ENCODE measurements around the gene ITGA5.

ITGA5 gene

DNA sequence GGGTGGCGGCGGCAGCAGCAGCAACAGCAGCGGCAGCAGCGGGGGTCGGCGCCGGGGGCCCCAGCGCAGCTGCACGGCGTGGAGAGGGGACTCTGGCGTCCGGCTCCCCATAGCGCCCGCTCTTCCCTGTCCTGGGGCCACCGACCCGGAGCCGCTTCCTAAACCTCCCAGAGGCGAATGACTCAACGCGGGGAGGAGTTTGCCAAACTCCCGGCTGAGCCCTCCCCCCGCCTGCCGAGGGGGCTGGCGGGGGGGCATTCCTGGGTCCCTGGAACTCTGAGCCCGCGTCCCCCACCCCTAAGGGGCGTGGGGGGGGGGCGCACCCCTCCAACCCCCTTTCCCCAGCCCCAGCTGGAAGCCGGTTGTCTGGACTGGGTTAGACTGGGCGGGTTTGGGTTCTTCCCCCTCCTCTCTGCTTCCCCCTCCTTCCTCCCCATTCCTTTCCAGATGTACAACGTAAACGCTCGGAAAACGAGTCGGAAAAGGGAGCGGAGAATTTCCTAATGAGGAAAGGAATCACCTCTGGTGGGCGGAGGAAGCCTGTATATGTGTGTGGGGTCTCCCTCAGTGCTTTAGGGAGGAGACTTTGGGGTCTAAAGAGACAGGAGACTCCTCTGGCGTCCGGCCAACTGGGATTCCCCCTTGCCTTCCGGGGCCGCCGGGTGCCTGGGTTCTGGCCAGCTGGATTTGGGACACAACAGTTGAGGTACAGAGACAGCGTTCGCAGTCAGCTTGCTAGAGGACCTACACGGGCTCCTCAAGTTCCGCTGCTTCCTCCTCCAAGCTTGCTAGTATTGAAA, at the start of gene ITGA5:
ITGA5 (minus strand) TSS at position 179 of the 800 bp plus-strand sequence; CDS start at position 111, 68 bp downstream.
- DNase-seq, result no peak

DNA sequence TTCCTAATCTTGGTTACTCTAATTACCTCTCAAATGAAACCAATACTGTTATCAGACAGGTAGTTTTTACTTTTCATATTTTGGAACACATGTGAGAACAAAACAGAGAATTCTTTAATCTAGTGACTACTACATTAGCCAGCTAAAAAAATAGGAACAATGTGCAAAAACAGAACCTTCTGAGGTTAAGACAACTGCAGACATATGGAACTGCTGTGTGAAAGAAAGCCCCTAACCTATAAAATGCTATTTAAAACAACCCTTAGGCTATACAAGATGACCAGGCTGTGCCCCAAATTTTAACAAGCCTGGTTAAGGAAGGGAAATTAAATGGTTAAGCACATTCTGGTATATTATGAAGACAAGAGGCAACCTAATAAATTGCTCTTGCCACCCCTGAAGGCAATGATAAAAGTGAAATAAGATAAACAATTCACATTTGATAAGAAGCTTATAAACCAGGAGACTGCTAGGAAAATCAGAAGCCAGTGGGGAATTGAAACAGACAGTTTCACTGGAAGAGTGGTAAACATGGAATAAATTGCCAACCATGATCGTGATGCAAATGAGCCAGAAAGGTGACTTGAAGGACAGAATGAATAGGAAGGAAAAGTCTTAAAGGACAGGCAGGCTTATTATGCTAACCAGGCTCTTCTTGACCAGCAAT, 46.9 kb upstream of the ITGA5 start:
- no peak for DNase-seq

DNA sequence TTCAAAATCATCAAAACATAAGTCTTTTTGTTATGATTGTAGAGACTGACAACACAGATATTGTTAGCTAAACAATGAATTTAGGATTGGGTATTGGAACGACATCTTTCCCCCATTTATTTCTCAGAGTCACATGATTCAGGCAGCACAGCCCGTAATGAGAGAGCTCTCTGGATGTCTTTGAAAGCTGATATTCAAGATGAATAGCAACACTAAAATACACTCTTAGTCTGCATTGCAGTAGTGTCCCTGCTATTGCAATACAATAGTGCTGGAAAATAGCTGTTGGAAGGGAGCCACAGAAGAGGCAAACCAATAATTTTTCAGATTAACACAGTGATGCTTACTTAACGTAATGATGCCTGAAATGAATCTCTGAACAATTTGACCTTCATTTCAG, 44.4 kb upstream of the ITGA5 start:
- DNase-seq, result peak; percentile 24

- DNase-seq, result no peak
Observed at GRCh38 chr12:54463034-54463433, 44.0 kb upstream of the ITGA5 start.

DNA sequence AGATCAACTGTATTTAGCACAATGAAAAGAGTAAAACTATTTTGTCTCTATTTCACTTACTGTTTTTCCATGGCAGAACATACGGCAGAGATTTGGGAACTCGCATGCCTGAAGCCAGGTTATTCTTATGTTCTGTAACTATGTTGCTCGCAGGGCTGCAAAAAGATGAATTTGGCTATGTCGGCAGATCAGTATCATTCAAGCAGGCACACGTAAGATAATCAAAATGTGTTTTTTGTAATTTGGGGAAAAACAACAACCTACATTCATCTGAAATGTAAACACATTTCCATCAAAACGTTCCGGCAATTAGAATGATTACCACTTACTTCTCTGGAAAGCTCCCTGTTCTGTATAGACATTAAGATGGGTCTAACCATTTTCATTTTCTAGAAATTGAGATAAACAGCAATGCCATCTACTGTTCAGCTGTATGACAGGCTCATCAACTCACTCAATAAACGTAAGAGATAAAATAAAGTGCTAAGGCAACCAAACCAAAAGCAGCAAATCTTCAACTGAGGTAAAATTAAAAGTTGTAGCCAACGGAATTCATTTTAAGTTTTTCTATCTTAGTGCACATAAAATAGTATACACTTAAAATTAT, 41.4 kb upstream of the ITGA5 start:
- no peak for DNase-seq

DNA sequence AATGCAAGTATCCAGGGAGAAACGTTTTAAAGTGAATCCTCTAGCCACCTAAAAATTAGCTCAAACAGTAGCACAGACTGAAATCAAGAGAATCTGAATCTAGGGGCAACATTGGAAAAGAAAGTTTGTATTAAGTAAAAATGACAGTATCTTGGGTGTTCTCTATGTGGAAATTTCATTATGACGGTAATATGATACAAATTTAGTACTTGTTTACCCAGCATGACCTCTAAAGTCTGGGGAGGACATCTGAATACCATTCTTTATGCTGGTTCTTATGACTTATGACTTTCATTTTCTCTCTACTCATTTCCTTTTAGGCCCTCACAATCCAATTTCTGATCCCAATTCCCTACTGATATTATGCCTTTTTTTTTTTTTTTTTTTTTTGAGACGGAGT, 40.3 kb upstream of the ITGA5 start:
- DNase-seq, result no peak

DNA sequence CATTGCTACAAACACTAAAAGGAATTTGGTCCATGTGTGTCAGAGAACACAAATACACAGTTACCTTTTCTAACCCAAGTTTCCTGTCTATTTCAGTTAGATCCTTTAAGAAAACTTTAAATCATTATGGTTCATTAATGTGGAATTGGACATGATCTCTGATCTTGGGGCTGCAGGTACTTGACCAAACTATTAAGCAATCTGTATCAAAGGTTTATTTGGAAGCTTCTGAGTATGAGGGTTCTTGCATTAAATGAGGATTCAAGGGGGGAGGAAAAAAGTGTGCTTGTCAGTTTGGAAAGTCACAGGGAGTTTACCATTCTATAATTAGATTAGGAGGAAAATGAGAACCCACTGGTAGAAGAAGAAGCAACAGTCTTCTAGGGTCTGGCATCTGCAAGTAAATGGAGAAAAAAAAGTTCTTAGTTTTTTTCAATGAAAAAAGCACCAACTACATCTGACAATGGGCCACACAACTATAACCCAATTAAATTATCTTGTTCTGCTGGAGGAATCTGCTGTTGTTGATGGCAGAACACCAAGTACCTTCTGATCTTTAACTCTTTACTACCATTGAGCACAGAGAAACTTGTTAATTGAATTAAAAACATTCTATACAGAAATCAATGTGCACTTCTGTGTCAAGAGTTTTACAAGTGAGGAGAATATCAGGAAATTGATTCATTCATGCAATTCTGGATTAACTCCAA, 36.8 kb upstream of the ITGA5 start:
- DNase-seq, result no peak

DNA sequence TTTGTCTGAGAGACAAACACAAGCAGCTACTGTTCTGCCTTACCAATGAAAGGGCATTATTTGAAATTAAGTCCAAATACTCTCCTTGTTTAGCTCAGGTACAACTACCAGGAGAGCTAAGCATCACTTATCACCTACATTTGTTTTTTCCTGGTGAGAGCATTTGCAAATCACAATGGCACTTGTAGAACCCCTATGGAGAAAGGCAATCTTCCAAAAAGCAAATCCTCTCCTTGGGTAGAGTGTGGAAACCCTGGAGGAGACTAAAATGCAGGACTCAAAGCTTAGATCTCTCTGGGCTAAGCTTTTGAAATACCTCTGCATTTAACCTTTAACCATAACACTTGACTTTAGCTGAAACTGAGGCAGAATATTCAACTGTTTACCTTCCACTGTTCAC, 33.6 kb upstream of the ITGA5 start:
- no peak for DNase-seq

DNA sequence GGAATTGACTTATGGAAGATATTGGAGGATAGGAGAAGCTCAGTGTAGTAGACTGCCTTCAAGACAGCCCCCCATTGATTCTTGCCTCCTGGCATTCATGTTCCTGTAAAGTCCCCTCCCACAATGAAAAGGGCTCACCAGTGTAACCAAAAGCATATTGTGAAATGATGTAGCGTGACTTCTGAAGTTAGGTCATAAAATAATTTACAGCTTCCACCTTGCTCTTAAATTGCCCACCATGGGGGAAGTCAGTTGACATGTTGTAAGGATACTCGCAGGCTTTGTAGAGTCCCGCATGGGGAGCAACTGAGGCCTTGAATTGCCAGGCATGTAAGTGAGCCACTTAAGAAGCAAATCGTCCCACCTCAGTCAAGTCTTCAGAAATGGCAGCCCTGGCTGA, 29.3 kb upstream of the ITGA5 start:
- no peak for DNase-seq

GRCh38 chr12:54447917-54448316, 28.9 kb upstream of the ITGA5 start:
- no peak for DNase-seq

DNA sequence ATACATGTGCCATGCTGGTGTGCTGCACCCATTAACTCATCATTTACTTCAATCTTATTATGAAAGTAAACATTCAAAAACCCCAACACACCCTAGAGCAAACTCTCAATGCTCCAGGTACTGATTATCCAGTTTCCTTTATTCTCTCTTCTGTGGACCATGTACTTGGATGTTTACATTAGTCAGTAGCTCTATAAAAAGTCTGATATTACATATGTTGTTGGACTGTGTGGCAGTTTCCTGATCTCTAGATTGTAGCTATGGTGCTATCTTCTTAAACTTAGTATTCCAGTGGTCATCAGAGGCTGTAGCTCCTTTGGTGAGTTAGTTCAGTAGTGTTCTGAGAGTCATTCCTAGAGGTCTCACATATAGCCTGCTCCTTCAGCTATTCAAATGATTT, 25.1 kb upstream of the ITGA5 start:
- no peak for DNase-seq

DNA sequence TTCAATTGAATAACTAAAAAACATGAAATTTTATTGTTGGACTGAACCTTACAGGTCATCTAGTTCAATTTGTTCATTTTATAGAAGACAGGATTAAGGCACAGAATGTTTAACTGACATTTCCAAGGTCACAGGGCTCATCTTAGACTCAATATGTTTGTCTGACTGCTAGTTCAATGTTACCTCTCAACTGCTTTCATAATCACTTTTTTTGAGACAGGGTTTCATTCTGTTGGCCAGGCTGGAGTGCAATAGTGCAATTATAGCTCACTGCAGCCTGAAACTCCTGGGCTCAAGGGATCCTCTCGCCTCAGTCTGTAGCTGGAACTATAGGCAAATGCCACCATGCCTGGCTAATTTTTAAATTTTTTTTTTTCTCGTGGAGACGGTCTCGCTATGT, 24.4 kb upstream of the ITGA5 start:
- DNase-seq, result no peak

DNA sequence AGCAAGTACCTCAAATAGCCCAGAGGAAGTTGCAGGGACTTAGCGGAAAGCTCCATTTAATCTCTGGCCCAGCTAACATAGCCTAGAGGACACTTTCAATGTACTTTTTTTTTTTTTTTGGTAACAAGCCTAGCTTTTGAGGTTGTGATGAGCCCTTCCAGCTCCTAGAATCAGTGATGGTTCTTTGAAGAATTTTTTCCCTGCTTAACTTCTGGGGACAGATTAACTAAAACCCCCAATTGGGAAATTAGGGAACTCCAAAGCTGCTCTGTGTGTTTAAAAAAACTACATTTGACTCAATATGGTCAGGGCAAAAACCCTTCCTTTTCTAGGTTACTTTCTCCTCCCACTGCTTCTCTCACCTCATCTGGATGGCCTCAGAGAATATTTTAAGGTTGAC, 23.9 kb upstream of the ITGA5 start:
- DNase-seq, result no peak

- DNase-seq, result no peak
Observed at GRCh38 chr12:54442099-54442498, 23.0 kb upstream of the ITGA5 start.

GRCh38 chr12:54439521-54440255, 20.6 kb upstream of the ITGA5 start:
- DNase-seq, result peak; percentile 49

DNA sequence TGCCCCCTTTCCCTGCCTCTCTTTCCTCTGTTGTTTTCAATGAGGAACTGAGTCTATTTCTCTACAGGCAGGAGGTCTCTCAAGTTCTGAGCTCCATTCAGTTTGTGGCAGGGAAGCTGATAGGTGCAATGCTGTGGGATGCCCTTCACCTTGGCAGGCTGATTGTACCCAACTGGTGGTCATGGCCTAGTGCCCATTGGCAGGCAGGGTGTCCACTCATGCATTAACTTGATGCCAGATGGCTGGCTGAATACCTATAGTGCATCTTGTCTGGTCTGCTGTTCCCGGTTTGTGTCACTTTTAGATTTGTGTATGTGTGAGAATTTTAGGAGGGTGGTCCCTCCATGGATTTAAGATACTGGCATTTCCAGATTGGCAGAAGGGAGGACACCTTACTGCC, 20.0 kb upstream of the ITGA5 start:
- DNase-seq, result no peak

DNA sequence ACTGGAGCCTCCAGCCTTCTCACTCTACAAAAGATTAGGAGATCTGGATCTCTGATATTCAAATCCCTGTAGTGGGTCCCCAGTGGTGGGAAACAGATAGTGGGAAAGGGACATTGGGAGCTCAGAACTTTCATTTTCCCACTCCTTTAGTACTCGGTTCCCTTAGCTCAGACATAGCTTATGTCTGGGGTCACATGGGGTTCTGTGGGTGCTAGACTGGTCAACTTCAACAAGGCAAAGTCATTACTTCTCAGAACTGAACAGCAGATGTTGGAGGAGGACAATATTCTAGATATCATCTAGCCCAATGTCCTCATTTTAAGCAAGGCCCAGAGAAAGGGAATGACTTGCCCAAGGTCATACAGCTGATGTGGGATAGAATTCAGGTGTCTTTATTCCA, 19.5 kb upstream of the ITGA5 start:
- no peak for DNase-seq

DNA sequence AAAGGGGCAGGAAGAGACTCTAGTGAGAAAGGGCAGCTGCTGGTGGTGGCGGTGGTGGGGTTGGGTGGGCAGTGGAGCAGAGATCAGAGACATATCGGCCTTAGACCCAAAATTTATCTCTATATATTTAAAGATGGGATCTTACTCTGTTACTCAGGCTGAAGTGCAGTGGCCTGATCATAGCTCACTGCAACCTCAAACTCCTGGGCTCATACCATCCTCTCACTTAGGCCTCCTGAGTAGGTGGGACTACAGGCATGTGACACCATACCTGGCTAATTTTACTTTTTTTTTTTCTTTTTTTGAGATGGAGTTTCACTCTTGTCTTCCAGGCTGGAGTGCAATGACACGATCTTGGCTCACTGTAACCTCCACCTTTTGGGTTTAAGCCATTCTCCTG, 18.6 kb upstream of the ITGA5 start:
- no peak for DNase-seq

- DNase-seq, result no peak
Observed at GRCh38 chr12:54437243-54437642, 18.2 kb upstream of the ITGA5 start.

GRCh38 chr12:54432815-54433164, 13.7 kb upstream of the ITGA5 start:
- DNase-seq, result no peak

DNA sequence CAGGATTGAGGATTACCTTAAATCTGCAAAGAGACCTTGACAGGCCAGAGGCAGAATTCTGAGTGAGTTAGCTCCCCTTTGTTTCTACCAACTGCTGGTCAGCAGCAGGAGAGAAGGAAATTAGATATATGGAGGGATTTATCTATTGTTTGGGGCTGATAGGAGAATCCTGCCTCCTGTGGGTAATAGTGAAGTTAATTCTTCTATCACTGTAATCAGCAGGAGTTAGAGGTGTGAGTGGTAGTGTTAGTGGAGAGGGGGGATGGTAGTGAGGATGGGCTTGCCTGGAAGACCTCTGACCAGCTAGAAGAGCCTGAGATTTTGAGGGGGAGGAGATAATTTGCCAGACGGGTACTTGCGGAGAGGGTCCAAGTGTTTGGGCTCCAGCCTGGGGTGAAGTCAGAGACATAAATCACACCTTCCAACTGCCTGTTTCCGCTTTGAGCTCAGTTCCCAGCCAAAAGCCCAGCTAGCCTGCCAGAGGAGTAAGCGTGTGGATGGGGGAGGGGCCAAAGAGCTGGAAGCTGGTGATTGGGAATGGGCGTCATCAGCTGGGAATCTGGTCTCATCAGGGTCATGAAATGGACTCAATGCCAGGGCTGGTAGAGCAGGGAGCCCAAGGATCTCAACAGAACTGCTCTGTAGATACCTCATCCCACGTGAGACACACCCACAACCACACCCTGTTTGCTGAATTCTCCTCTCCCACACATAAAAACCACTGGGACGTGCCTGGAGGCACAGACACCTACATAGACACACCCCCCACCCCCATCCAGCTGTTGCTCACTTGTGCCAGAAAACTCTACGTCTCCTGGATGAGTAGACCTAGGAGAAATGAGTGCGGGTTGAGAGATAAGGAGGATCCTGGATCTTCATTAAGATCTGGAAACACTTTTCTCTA, 13.1 kb upstream of the ITGA5 start:
- DNase-seq, result peak; percentile 51

All from NCI-H2227 treated with DMSO at 0.1 percent for 48 hours (cell line).